ENCODE data around the gene ADGRA1.

Gene ADGRA1

GRCh38 chr10:133176546-133176945, 88.8 kb downstream of the ADGRA1 start:
- TF ChIP-seq EP300 (IDR thresholded peaks at IDR 0.05; ENCODE audit: borderline replicate concordance) (no peak), TAF1 (IDR thresholded peaks at IDR 0.05; ENCODE audit: low read depth) (no peak), TCF12 (IDR thresholded peaks at IDR 0.05; ENCODE audit: low read depth) (no peak), CREB1 (IDR thresholded peaks at IDR 0.05; ENCODE audit: low read depth) (no peak), TEAD4 (IDR thresholded peaks at IDR 0.05) (no peak), RAD21 (IDR thresholded peaks at IDR 0.05; ENCODE audit: low read depth) (no peak), ZBTB7A (IDR thresholded peaks at IDR 0.05; ENCODE audit: low read depth) (no peak), EGR1 (IDR thresholded peaks at IDR 0.05) (no peak), NFIC (IDR thresholded peaks at IDR 0.05) (no peak), YY1 (IDR thresholded peaks at IDR 0.05; ENCODE audit: low read depth) (no peak), FOXM1 (IDR thresholded peaks at IDR 0.05; ENCODE audit: borderline replicate concordance, low read depth) (no peak), CEBPB (IDR thresholded peaks at IDR 0.05) (no peak), REST (IDR thresholded peaks at IDR 0.05; ENCODE audit: low read depth) (no peak)
- TF ChIP-seq, protein P1, sequence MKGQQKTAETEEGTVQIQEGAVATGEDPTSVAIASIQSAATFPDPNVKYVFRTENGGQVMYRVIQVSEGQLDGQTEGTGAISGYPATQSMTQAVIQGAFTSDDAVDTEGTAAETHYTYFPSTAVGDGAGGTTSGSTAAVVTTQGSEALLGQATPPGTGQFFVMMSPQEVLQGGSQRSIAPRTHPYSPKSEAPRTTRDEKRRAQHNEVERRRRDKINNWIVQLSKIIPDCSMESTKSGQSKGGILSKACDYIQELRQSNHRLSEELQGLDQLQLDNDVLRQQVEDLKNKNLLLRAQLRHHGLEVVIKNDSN (IDR thresholded peaks at IDR 0.05): no peak
- TF ChIP-seq, protein P2, sequence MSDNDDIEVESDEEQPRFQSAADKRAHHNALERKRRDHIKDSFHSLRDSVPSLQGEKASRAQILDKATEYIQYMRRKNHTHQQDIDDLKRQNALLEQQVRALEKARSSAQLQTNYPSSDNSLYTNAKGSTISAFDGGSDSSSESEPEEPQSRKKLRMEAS (IDR thresholded peaks at IDR 0.05): no peak

DNA sequence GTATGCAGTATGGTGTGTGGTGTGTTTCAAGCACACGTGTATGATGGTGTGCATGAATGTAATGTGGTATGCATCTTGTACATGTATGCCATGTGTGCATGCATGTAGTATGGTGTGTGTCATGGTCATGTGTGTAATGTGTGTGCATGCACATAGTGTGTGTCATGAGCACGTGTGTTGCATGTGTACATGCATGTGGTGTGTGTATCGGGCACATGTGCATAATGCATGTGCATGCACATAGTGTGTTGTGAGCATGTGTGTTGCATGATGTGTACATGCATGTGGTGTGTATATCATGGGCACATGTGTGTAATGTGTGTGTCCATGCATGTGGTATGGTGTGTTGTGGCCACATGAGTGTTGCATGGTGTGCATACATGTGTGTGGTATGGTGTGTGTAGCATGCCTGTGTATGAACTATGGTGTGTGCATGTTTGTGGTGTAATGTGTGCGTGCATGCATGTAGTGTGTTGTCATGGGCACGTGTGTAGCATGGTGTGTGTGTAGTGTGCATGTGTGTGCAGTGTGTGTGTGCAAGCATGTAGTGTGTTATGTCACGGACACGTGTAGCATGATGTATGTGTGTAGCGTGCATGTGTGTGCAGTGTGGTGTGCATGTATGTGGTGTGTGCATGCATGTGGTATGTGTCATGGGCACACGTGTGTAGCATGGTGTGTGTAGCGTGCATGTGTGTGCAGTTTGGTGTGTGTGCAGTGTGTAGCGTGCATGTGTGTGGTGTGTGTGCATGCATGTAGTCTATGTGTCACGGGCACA, 89.8 kb downstream of the ADGRA1 start:
- TF ChIP-seq TEAD4 (IDR thresholded peaks at IDR 0.05) (no peak), EGR1 (IDR thresholded peaks at IDR 0.05) (no peak), NFIC (IDR thresholded peaks at IDR 0.05) (no peak), YY1 (IDR thresholded peaks at IDR 0.05; ENCODE audit: low read depth) (no peak)

DNA sequence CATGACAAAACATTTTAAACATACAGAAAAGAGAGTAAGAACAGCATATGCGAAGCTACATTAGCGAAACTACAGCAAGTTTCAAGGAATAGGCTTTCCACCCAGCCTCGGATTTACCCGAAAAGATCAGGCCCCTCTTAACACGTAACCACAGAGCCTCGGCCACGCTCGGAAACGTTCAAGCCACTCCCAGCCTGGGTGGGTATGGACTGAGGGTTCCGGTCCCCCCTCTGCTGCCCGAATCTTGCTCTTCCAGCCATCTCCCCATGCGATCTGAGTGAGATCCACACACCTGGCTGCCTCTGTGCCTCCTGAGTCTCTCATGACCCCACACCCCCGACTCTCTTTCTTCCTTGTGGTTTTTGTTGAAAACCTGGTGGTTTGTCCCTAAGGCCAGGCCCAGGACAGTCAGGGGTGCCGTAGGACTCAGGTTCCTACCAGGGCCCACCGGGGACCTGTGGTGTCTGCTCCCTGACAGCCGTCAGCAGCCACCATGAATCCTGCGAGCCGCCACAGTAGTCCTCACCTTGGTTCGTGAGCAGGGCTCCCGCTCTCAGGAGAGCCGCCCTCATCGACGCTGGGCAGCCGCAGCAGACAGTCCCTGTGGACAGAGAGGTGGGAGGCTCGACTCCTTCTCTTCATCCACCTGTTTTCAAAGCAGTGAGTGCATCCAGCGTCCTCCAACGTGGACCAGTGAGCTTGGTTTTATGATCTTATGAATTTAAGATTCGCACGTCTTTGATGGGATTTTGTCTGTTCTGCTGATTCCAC, 90.8 kb downstream of the ADGRA1 start:
- TF ChIP-seq TEAD4 (IDR thresholded peaks at IDR 0.05) (no peak), CREB1 (IDR thresholded peaks at IDR 0.05; ENCODE audit: low read depth) (no peak), CEBPB (IDR thresholded peaks at IDR 0.05) (no peak), RAD21 (IDR thresholded peaks at IDR 0.05; ENCODE audit: low read depth) (no peak), ZBTB7A (IDR thresholded peaks at IDR 0.05; ENCODE audit: low read depth) (no peak), FOXM1 (IDR thresholded peaks at IDR 0.05; ENCODE audit: borderline replicate concordance, low read depth) (no peak), TAF1 (IDR thresholded peaks at IDR 0.05; ENCODE audit: low read depth) (no peak), NFIC (IDR thresholded peaks at IDR 0.05) (no peak), YY1 (IDR thresholded peaks at IDR 0.05; ENCODE audit: low read depth) (no peak), TCF12 (IDR thresholded peaks at IDR 0.05; ENCODE audit: low read depth) (no peak)
- TF ChIP-seq, protein P1 (IDR thresholded peaks at IDR 0.05): no peak

DNA sequence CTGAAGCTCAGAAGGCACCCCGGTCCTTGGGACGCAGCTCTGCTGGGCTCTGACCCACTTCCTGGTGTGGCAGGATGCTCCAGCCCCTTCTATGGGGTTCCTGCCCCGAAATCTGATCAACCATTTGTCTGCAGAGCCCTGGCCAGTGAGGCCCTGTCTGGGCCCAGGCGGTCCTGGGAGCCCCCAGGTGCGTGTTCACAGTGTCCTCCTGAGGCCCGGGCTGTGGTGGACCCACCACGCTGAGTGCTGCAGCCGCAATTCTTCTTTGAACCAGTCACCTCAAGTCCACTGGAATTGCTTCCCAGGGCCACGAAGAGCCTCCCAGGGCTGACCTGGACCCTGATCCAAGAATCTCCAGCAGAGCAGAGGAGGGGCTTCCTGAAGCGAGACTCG, 91.4 kb downstream of the ADGRA1 start:
- TF ChIP-seq RAD21 (IDR thresholded peaks at IDR 0.05; ENCODE audit: low read depth) (no peak), YY1 (IDR thresholded peaks at IDR 0.05; ENCODE audit: low read depth) (no peak), FOXM1 (IDR thresholded peaks at IDR 0.05; ENCODE audit: borderline replicate concordance, low read depth) (no peak), TEAD4 (IDR thresholded peaks at IDR 0.05) (no peak), REST (IDR thresholded peaks at IDR 0.05; ENCODE audit: low read depth) (no peak), EGR1 (IDR thresholded peaks at IDR 0.05) (no peak), EP300 (IDR thresholded peaks at IDR 0.05; ENCODE audit: borderline replicate concordance) (no peak), ZBTB7A (IDR thresholded peaks at IDR 0.05; ENCODE audit: low read depth) (no peak), TAF1 (IDR thresholded peaks at IDR 0.05; ENCODE audit: low read depth) (no peak), TCF12 (IDR thresholded peaks at IDR 0.05; ENCODE audit: low read depth) (no peak), CREB1 (IDR thresholded peaks at IDR 0.05; ENCODE audit: low read depth) (no peak)
- TF ChIP-seq, protein P2 (IDR thresholded peaks at IDR 0.05): no peak

- TF ChIP-seq TAF1 (IDR thresholded peaks at IDR 0.05; ENCODE audit: low read depth): no peak
- TF ChIP-seq TEAD4 (IDR thresholded peaks at IDR 0.05): no peak
- TF ChIP-seq ZBTB7A (IDR thresholded peaks at IDR 0.05; ENCODE audit: low read depth): no peak
- TF ChIP-seq TCF12 (IDR thresholded peaks at IDR 0.05; ENCODE audit: low read depth): no peak
- no peak for TF ChIP-seq CREB1 (IDR thresholded peaks at IDR 0.05; ENCODE audit: low read depth)
- TF ChIP-seq EP300 (IDR thresholded peaks at IDR 0.05; ENCODE audit: borderline replicate concordance): no peak
- TF ChIP-seq, protein P1 (IDR thresholded peaks at IDR 0.05): no peak
- TF ChIP-seq NFIC (IDR thresholded peaks at IDR 0.05): no peak
- TF ChIP-seq CEBPB (IDR thresholded peaks at IDR 0.05): no peak
- no peak for TF ChIP-seq EGR1 (IDR thresholded peaks at IDR 0.05)
- TF ChIP-seq, protein P2 (IDR thresholded peaks at IDR 0.05): no peak
- no peak for TF ChIP-seq YY1 (IDR thresholded peaks at IDR 0.05; ENCODE audit: low read depth)
- TF ChIP-seq FOXM1 (IDR thresholded peaks at IDR 0.05; ENCODE audit: borderline replicate concordance, low read depth): no peak
- no peak for TF ChIP-seq REST (IDR thresholded peaks at IDR 0.05; ENCODE audit: low read depth)
Measured at GRCh38 chr10:133179651-133180050, 91.9 kb downstream of the ADGRA1 start.
